ENCODE results near the gene GBGT1.

GBGT1 gene

GRCh38 chr9:133112663-133113026, 51.1 kb downstream of the GBGT1 start:
- peak; percentile 39 for DNase-seq

GRCh38 chr9:133111808-133112662, 51.7 kb downstream of the GBGT1 start:
- DNase-seq = peak; percentile 16

DNA sequence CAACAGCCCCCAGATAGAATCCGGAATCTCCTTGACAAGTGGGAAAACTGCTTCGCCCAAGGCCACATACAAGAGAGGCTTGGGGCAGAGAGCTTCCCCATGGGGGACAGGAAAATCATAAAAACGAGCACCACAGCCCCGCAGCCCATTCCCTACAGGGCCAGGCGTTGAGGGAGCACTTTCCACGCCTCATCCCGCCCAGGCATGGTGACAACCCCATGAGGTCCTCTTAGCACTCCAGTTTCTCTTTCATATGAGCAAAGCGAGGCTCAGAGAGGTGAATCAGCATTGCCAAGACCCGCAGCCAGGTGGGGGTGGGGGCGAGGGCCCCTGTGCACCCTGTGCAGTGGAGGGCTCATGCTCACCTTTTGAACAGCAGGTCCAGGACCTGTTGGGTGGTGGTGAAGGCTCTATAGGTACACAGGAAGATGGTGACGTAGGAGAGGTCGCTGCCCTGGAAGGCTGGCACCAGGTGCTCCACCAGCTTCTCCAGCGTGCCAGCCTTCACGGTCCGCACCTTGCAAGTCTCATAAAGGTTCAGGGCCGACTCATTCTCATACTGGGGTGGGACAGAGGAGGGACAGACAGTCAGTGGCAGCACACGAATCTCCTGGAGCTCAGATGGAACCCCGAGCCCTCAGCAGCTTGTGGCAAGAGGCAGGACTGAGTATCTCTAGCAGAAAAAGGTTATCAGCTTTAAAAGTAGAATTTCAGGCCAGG, 53.6 kb downstream of the GBGT1 start:
- no peak for DNase-seq

- DNase-seq = peak; percentile 17
Observed at GRCh38 chr9:133108794-133109641, 54.7 kb downstream of the GBGT1 start.

GRCh38 chr9:133107961-133108793, 55.5 kb downstream of the GBGT1 start:
- peak; percentile 15 for DNase-seq

- DNase-seq = peak; percentile 19
Observed at GRCh38 chr9:133107245-133107722, 56.4 kb downstream of the GBGT1 start.

DNA sequence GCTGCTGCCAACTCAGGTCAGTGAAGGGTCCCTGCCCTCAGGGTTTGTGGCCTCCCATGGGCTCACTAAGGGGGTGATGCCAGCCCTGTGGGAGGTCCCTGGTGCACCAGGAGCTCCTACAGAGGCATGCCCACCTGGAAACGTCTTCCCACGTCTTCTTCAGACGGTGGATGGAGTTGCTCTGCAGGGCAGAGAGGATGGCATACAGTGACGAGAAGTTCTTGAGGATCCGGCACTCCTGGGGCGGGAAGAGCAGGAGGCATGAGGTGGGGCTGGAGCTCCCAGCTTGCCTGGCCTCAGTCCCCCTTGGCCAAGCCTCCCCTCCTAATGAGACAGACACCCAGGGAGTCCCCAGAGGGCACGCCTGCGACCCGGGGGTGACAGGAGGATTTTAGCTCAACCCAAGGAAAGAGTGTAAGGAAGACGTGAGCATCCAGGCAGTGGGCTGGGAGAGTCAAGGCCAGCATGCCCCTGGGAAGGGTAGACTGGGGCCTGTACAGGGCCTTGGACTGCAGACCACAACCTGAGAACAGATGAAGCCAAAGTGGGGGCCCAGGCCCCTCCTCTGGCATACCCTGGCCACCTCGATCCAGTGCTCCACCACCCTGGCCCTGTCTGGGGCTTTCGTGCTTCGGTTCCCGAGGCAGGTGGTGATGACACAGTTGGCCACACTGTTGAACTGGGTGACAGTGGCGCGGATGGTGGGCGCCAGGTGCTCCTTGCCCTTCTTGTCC, 57.0 kb downstream of the GBGT1 start:
- peak; percentile 11 for DNase-seq

- peak; percentile 15 for DNase-seq
Observed at GRCh38 chr9:133105461-133105770, 58.3 kb downstream of the GBGT1 start.

GRCh38 chr9:133104718-133105460, 58.8 kb downstream of the GBGT1 start:
- DNase-seq = peak; percentile 19

- DNase-seq = no peak
Observed at GRCh38 chr9:133103987-133104505, 59.7 kb downstream of the GBGT1 start.

GRCh38 chr9:133103183-133103986, 60.3 kb downstream of the GBGT1 start:
- peak; percentile 73 for DNase-seq
